Stromal cell of bone marrow (primary cell): ENCODE data around the gene PCNX1.

Source experiments
- DNase-seq: peaks from one replicate; pipeline ENCODE4 v3.0.0-alpha.2; 2012; ENCODE audit warnings: low read depth

Gene PCNX1

GRCh38 chr14:71163050-71163841 lies 256.0 kb downstream of the PCNX1 start:
- DNase-seq = no peak

- DNase-seq = no peak
These were observed 256.8 kb downstream of the PCNX1 start for GRCh38 chr14:71163842-71164629.
